ENCODE measurements around the gene JAML. TPM values are rescaled to one million over a fixed set of nuclear protein-coding genes. Genes with fewer than 3 reads are reported as not detected.

Gene JAML
- total and polyA plus RNA-seq, 2 experiments from 2014 or later = 0.56 to 1.0 TPM

DNA sequence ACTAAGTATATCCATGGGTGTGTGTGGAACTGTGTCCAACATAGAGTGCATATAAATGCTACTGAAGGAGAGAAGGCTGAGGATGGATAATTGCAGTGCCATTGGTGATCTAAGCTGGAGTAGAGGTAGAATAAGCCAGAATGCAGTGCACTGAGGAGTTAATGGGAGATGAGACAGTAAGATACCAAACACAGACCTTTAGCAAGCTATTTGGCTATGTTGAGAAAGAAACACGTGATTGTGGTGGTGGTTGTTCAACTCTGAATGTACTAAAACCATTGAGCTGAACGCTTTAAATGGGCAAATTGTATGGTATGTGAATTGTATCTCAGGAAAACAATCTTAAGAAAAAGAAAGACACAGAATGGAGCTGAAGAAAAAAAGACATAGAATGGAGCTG is 22.8 kb downstream of the JAML start:
- H3K36me3 Mint-ChIP-seq (ENCODE audit: low read depth) = no peaks in the 10 kb centered on the region
- no peaks in the 10 kb centered on the region for H4K20me1 ChIP-seq (replicated peaks; ENCODE audit: insufficient read depth)
- H3K79me2 ChIP-seq (replicated peaks; ENCODE audit: insufficient read depth) = no peaks in the 10 kb centered on the region
- H3F3A ChIP-seq (replicated peaks; ENCODE audit: low read depth) = no peaks in the 10 kb centered on the region
- H2AFZ ChIP-seq = no peak overlapping the region
- H3K36me3 ChIP-seq (ENCODE audit: insufficient read depth) = no peaks in the 10 kb centered on the region
- no peak for ATAC-seq
- no peak overlapping the region for H3K27ac Mint-ChIP-seq
- H3K9me2 ChIP-seq (ENCODE audit: insufficient read depth) = peaks cover 6% of the 10 kb centered on the region; the same call in 1 of the 2 replicates
- no peak overlapping the region for H3K4me2 ChIP-seq
- no peak overlapping the region for H3K27ac ChIP-seq (ENCODE audit: low read depth)
- H3K27me3 ChIP-seq (ENCODE audit: insufficient read depth) = no peaks in the 10 kb centered on the region
- no peak overlapping the region for H3K4me3 ChIP-seq
- TF ChIP-seq, protein P1, sequence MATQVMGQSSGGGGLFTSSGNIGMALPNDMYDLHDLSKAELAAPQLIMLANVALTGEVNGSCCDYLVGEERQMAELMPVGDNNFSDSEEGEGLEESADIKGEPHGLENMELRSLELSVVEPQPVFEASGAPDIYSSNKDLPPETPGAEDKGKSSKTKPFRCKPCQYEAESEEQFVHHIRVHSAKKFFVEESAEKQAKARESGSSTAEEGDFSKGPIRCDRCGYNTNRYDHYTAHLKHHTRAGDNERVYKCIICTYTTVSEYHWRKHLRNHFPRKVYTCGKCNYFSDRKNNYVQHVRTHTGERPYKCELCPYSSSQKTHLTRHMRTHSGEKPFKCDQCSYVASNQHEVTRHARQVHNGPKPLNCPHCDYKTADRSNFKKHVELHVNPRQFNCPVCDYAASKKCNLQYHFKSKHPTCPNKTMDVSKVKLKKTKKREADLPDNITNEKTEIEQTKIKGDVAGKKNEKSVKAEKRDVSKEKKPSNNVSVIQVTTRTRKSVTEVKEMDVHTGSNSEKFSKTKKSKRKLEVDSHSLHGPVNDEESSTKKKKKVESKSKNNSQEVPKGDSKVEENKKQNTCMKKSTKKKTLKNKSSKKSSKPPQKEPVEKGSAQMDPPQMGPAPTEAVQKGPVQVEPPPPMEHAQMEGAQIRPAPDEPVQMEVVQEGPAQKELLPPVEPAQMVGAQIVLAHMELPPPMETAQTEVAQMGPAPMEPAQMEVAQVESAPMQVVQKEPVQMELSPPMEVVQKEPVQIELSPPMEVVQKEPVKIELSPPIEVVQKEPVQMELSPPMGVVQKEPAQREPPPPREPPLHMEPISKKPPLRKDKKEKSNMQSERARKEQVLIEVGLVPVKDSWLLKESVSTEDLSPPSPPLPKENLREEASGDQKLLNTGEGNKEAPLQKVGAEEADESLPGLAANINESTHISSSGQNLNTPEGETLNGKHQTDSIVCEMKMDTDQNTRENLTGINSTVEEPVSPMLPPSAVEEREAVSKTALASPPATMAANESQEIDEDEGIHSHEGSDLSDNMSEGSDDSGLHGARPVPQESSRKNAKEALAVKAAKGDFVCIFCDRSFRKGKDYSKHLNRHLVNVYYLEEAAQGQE (IDR thresholded peaks at IDR 0.05; ENCODE audit: unreplicated experiment) = no peak
- no peak for TF ChIP-seq ZNF331 (CRISPR knock-in tag; IDR thresholded peaks at IDR 0.05; ENCODE audit: low read depth)
- no peak for TF ChIP-seq JUNB (IDR thresholded peaks at IDR 0.05; ENCODE audit: unreplicated experiment)
- TF ChIP-seq EZH2 (IDR thresholded peaks at IDR 0.05; ENCODE audit: low read depth, unreplicated experiment) = no peak
- TF ChIP-seq, protein P2, sequence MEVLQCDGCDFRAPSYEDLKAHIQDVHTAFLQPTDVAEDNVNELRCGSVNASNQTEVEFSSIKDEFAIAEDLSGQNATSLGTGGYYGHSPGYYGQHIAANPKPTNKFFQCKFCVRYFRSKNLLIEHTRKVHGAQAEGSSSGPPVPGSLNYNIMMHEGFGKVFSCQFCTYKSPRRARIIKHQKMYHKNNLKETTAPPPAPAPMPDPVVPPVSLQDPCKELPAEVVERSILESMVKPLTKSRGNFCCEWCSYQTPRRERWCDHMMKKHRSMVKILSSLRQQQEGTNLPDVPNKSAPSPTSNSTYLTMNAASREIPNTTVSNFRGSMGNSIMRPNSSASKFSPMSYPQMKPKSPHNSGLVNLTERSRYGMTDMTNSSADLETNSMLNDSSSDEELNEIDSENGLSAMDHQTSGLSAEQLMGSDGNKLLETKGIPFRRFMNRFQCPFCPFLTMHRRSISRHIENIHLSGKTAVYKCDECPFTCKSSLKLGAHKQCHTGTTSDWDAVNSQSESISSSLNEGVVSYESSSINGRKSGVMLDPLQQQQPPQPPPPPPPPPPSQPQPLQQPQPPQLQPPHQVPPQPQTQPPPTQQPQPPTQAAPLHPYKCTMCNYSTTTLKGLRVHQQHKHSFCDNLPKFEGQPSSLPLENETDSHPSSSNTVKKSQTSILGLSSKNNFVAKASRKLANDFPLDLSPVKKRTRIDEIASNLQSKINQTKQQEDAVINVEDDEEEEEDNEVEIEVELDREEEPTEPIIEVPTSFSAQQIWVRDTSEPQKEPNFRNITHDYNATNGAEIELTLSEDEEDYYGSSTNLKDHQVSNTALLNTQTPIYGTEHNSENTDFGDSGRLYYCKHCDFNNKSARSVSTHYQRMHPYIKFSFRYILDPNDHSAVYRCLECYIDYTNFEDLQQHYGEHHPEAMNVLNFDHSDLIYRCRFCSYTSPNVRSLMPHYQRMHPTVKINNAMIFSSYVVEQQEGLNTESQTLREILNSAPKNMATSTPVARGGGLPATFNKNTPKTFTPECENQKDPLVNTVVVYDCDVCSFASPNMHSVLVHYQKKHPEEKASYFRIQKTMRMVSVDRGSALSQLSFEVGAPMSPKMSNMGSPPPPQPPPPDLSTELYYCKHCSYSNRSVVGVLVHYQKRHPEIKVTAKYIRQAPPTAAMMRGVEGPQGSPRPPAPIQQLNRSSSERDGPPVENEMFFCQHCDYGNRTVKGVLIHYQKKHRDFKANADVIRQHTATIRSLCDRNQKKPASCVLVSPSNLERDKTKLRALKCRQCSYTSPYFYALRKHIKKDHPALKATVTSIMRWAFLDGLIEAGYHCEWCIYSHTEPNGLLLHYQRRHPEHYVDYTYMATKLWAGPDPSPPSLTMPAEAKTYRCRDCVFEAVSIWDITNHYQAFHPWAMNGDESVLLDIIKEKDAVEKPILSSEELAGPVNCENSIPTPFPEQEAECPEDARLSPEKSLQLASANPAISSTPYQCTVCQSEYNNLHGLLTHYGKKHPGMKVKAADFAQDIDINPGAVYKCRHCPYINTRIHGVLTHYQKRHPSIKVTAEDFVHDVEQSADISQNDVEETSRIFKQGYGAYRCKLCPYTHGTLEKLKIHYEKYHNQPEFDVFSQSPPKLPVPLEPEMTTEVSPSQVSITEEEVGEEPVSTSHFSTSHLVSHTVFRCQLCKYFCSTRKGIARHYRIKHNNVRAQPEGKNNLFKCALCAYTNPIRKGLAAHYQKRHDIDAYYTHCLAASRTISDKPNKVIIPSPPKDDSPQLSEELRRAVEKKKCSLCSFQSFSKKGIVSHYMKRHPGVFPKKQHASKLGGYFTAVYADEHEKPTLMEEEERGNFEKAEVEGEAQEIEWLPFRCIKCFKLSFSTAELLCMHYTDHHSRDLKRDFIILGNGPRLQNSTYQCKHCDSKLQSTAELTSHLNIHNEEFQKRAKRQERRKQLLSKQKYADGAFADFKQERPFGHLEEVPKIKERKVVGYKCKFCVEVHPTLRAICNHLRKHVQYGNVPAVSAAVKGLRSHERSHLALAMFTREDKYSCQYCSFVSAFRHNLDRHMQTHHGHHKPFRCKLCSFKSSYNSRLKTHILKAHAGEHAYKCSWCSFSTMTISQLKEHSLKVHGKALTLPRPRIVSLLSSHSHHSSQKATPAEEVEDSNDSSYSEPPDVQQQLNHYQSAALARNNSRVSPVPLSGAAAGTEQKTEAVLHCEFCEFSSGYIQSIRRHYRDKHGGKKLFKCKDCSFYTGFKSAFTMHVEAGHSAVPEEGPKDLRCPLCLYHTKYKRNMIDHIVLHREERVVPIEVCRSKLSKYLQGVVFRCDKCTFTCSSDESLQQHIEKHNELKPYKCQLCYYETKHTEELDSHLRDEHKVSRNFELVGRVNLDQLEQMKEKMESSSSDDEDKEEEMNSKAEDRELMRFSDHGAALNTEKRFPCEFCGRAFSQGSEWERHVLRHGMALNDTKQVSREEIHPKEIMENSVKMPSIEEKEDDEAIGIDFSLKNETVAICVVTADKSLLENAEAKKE (CRISPR knock-in tag; IDR thresholded peaks at IDR 0.05) = no peak
- no peak for TF ChIP-seq ZNF114 (CRISPR knock-in tag; IDR thresholded peaks at IDR 0.05)
- TF ChIP-seq CTCF (conservative IDR thresholded peaks at IDR 0.05; ENCODE audit: low read depth in 2 of 2) = no peak
- no peak for TF ChIP-seq STAT1 (IDR thresholded peaks at IDR 0.05; ENCODE audit: unreplicated experiment)
- no peak for TF ChIP-seq ETS1 (IDR thresholded peaks at IDR 0.05)
- no peak for TF ChIP-seq NANOG (IDR thresholded peaks at IDR 0.05; ENCODE audit: borderline replicate concordance)
- no peak for TF ChIP-seq CREB1 (CRISPR knock-in tag; IDR thresholded peaks at IDR 0.05; ENCODE audit: low read depth)
- no peak for TF ChIP-seq EZH2phosphoT487 (IDR thresholded peaks at IDR 0.05; ENCODE audit: unreplicated experiment)
- TF ChIP-seq POLR2AphosphoS5 (IDR thresholded peaks at IDR 0.05; ENCODE audit: low read depth) = no peak
- H3K9me3 Mint-ChIP-seq = no peaks in the 10 kb centered on the region
- peaks cover 2% of the 10 kb centered on the region for H3K27me3 Mint-ChIP-seq (ENCODE audit: insufficient read depth, low read depth, poor library complexity)
- peaks cover 20% of the 10 kb centered on the region for H3K4me1 Mint-ChIP-seq
- H3K4me1 ChIP-seq (ENCODE audit: insufficient read depth) = peaks cover 4% of the 10 kb centered on the region; the same call in 1 of the 2 replicates
- no peak overlapping the region for H3K4me3 Mint-ChIP-seq
- DNase-seq (ENCODE audit: low spot score) = no peak
